HG03439 (cell line): ENCODE measurements around the gene ZEB2.
A peak's percentile ranks its signal among the peaks of the same experiment; 100 is the strongest.

ENCODE experiments used
- ATAC-seq: cut with Tn5 transposase; IDR thresholded peaks from one replicate; pipeline ENCODE4 v1.9.1; 2021; ENCODE audit warnings: mild to moderate bottlenecking, moderate library complexity; ENCODE audit not compliant: unreplicated experiment

Gene ZEB2

GRCh38 chr2:144529841-144530240 is 9.9 kb upstream of the ZEB2 start:
- no peak for ATAC-seq

- ATAC-seq: no peak
Observed at GRCh38 chr2:144528108-144528507, 8.2 kb upstream of the ZEB2 start.

GRCh38 chr2:144526831-144527230 is 6.9 kb upstream of the ZEB2 start:
- no peak for ATAC-seq

- ATAC-seq: no peak
Observed at GRCh38 chr2:144524118-144525009, 4.4 kb upstream of the ZEB2 start.

GRCh38 chr2:144523596-144524117 is 3.7 kb upstream of the ZEB2 start:
- no peak for ATAC-seq

- no peak for ATAC-seq
Observed at GRCh38 chr2:144522897-144523595, 3.1 kb upstream of the ZEB2 start.

DNA sequence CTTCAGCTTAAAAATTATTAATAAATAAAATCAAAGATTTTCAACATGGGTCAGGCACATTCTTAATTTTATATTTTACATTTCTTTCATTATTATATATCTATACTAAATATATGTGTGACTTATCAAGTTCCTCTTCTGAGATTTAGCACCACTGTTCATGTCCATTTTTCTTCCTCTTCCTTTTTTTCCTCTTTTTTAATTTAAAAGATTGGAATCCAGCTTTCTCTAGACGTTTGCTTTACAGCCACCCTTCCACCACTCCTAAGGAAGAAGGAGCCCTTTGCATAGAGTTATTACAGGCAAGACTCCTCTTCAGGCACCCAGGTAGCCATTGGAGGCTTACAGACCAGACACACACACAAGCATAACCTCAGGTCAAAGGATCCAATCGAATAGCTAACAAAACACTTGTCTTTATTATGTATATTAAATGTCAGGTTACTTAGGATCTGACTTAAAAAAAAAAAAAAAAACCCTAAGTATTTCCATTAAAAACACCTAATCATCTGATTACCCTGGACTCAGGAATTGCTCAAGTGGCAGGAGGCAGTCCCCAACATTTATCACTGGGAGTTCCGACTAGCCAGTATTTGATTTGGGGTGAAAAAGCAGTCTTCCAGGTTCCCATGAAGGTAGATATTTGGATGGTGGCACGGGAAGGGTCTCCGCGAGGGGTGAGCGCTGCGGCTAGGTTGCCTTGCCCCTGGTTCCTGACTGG is 2.4 kb upstream of the ZEB2 start:
- no peak for ATAC-seq

- no peak for ATAC-seq
Observed at GRCh38 chr2:144521686-144522085, 1.8 kb upstream of the ZEB2 start.

DNA sequence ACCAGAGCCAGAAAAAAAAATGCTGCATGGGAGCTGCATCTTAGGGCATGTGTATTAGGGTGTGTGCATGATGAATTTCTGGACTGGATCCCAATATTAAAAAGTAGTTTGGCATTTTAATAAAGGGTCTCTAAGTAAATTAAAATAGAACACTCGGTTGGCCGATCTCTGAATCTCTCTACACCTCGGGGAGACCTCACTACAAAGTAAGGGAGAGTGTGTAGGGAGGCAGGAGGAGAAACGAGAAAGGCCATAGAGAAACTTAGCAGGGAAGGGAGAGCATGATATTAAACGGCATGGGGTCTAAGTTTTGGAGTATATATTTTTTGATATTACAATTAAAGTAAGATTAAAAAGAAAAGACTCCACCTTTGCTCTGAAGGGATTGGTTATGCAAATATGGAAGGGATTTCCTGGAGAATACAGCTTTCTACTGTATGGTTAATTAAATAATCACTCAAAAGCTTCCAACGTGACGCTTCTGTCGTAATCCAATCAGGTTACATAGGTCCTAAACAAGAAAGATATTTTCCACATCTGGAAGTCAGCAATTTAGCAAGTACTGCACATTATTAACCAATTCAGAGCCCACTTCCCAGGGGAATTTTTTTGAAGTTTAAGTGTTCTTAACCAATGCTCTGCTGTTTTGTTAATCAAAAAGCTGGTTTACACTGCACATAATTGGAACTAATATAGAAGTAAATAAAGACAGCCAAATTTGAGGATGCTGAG is 1.0 kb upstream of the ZEB2 start:
- ATAC-seq: no peak

- no peak for ATAC-seq
Observed at GRCh38 chr2:144519597-144519933, 354 bp downstream of the ZEB2 start.

DNA sequence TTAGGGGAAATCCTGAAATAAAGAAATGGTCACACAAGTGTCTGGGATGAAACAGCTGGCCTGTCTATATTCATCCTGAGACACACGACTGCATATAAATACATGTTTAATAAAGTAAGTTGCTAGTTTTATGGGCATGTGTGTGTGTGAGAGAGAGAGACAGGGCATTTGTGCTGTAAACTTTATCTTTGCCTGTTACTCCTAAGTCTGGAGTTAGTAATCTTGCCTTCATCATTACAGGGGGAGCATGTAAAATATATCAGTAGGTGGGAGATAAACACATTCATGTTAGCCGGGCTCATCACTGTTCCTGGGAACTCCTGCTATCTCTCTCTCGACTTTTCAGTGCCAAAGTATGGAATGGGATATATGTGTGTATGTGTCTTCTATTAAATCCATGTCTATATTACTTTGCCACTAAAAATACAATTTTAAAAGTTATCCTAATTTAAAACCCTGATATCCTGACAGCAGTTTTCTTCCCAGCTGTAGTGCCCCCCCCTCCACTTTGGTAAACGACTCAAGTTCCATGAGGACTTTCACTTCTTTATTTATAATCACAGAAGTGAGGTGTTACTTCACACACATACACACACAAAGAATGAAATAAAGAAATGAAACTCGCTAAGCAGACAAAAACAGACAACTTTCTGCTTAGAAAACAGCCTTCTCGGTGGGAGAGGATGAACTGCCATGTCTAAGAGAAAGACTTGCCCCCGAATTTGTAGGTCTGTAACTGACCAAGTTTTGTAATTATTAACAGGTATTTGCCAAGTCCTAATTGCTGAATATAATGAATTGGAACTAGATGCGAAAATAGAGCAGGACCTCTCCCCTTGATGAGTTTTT is 947 bp downstream of the ZEB2 start:
- no peak for ATAC-seq

DNA sequence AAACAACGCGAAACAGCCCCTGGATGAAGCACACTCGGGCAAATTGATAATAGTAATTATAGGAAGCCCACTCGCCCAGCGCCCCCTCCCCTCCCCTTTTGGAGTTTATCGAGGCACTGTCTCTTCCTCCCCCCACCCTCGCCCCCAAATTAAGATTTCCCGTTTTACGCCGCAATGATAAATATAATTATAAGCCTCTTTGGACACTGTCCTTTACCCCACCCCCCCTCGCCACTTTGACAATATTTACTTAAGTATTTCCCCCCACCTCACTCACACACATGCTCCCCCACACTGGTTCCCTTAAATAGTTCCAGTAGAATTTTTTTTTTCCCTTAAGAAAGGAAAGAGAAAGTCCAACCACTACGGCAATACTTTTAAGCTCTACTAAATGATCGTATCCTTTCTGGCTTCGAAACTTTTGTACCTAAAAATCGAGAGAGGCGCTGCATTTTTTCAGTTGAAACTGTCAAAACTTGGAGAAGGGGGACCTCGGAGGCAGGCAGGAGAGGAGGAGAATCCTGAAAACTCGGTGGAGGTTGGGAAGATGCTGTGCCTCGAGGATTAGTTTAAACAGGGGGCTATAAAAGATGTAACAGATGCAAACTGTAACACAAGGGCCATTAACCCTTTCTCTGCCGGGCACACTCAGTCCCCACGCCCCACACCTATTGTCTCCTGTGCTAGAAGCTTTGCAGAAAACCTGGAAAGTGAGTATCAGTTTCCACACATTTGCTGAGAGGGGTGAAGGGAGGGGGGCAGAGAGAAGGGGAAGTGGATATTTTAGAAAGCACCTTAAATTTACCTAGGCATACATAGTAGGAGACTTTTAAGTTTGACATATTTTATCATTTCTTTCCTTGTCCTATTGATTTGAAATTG is 1.8 kb downstream of the ZEB2 start:
- ATAC-seq: no peak

DNA sequence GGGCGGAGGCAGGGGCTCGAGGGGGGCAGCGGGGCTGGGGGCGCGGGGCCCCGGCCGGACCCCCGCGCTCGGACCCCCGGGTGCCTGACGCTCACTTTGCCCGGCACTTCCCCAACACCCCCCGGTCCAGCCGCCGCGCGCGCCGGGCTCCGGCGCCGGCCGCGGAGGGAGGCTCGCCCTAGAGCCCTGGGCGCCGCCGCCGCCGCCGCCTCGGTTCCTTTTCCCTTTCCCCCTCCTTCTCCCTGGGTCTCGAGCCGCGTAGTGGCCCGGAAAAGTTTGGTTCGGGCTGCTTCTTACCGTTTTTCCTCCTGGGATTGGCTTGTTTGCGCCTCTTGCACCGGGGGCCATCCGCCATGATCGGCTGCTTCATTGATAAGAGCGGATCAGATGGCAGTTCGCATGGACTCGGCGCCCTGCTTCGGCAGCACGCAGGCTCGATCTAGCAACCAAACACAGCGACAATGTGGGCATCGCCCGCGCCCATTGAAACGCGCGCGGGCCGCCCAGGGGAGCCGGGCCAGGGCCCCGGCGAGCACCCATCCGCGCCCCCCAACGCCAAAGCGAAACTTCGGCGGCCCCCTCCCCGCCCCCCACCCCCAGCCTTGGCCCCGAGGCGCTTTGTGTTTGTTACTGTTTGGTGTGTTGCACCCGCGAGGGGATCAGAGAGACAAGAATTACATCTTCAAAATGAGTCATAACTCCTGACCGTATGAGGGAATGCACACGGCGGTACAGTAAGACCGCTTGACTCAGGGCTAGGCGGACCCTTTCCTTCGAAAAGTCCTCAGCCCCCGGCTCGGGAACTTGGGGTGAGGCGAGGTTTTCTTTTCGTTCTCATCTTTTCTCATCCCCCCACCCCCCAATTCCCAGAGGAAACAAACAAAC is 2.7 kb downstream of the ZEB2 start:
- ATAC-seq: peak; percentile 56

DNA sequence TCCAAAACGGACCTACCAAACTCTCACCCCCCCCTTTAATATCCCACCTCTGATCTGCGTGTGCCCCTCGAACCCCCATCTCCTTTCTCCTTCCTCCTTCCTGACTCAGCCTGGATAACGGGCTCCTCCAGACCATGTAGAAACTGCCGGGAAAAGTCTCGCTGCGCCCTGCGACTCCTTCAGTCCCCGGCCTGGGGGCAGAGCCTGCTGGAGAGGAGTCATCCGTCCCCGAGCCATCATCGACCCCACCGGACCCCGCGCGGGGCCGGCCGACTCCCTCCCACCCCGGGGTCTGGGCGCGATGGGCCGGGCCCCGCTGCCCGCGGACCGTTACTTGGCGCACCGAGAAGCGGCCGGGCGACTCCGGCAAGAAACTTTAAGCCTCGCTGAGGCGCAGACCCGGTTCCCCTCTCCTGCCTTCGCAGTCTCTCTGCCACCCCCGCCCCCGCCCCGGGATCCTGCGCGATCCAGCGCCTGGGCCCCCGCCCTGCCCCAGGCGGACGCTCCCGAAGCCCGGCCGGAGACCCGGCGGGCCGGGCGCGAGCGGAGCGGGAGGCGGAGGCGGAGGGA is 3.4 kb downstream of the ZEB2 start:
- peak; percentile 21 for ATAC-seq

DNA sequence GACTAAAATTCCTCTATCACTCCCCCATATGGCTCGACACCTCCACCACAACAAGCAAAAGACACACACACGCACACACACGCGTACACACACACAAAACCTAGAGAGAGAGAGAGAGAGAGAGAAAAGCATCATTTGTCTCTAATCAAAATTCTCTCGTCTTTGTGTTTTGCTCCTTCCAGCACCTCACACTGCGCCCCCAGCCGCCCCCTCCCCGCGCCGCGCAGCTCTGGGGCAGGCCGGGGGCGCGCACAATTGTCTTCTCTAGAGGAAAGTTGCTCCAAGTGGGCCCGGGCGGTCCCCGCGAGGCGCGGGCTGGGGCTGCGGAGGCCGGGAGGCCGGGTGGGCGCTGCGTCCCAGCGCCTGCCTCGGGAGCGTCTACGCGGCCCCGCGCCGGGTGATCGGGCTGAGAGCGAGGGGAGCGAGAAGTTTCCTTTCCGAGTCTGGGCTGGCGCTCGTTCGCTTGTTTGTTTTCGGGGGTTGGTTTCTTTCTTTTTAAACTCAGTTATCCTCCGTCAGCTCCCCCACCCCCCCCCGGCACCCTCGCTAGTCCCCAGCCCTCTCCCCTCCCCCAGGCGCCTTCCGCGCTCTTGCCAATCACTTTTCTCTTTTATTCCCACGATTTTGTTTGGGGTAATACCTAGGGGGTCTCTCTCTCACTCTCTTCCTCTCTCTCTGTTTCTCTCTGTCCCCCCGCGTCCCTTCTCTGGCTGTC is 4.1 kb downstream of the ZEB2 start:
- no peak for ATAC-seq

- ATAC-seq: no peak
Observed at GRCh38 chr2:144515099-144515695, 4.7 kb downstream of the ZEB2 start.
